Putamen (tissue), 1 donor: ENCODE measurements around the gene COMMD2.

Source experiments
- DNase-seq: peaks from one replicate; pipeline ENCODE4 v3.0.0-alpha.2; 2016; ENCODE audit warnings: low spot score

The COMMD2 gene

DNA sequence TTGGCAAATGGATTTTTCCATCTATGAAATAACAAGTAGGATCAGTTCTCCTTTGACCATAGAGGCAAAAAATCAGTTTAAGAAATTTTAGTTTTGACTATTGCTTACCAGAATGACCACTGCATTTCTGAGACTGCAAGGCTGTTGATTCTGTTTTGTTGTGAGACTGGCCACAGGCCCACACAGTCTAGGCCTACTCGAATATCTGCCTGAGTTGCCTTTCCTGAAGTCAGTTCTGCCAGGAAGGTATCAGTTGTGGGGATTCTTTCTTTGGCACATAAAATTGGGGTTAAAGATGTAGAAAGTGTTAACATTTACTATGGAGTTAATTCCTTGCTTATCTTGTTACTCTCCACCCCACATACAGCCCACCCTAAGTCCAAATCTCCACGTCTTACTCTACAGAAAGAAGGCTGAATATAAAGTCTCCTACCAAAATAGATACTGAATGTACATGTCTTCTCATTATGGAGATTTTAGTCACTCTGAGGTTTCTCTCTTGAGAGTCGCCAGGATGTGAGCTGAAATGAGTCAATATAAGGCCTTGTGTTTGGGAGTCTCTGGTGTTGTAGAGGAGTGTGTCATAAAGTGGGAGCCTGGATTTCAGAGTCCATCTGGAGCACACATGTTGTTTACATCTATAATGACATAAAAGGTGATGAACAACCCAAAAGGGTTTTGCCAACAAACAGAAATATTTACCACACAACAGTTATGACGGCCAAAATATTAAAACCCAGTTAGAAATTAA lies 49.4 kb downstream of the COMMD2 start:
- no peak for DNase-seq

DNA sequence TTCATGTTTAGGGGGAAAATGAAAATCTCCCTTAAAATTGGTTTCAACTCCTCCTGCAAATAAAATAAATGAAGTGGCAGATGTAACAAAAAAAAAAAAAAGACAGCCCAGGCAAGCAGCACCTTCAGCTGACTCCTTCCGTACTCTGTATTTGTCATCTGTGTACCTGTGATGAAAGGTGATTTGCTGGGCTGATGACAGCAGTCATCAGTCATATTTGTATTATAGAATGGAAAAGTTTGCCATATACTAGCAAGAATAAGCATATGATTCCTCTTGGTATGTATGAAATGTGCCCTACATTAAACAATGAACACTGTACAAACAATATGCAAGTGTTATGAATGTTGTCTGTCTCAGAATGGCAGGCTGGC lies 50.3 kb downstream of the COMMD2 start:
- DNase-seq: no peak

DNA sequence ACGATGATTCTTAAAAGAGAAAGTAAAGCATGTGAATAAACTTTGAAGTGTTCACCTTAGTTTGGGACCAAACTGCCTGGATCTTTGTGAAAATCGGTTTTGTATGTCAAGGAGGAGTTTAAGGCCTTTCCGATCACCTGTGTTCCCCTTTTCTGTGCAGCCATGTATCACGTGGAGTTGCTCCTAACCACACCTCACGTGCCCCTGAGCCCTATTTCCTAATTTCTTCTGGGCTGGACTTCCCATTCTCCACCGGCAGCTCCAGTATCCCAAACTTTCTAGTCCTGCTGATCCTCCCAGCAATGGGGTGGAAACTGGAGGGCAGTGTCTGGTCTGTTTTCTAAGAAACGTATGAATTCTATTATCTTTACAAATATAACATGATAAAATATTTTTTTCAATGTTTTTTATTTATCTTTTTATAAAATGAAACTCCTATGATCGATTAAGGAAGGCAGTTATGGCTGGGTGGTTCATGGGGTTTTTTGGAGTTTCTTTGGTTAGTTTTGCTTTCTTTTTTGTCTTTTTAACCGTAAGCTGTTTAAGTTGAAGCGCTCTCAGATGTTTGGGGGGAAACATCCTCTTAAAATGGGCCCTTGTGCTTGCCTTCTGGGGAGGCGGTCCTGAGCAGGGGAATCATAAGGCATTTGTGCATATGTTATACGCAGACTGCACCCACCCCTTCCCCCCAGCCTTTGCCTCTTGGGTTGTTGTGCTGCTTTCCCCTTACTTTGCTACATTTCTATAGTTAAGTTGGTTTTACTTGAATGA lies 50.9 kb downstream of the COMMD2 start:
- no peak for DNase-seq
